ENCODE measurements around the gene SPAG16. TPM values are rescaled to one million over a fixed set of nuclear protein-coding genes. Genes with fewer than 3 reads are reported as not detected.

Gene SPAG16
- total RNA-seq, 1 donor from 2014 or later = 38.6 TPM

- H3K9ac ChIP-seq (ENCODE audit: low read depth in 1 of 3, low read length in 3 of 3) = no peak overlapping the region
- H3K36me3 ChIP-seq (ENCODE audit: control insufficient read depth in 3 of 3, insufficient read depth in 3 of 3, low read length in 3 of 3) = no peaks in the 10 kb centered on the region
- no peak overlapping the region for H3K4me3 ChIP-seq (ENCODE audit: low read length in 3 of 3)
- no peaks in the 10 kb centered on the region for H3K27me3 ChIP-seq (ENCODE audit: control insufficient read depth in 3 of 3, insufficient read depth in 3 of 3, low read length in 3 of 3)
- H3K27ac ChIP-seq (ENCODE audit: low read depth, low read length) = no peak overlapping the region
- H3K4me1 ChIP-seq (ENCODE audit: control insufficient read depth in 3 of 3, insufficient read depth in 3 of 3, low read length in 3 of 3) = no peaks in the 10 kb centered on the region
- no peaks in the 10 kb centered on the region for H3K9me3 ChIP-seq (ENCODE audit: control insufficient read depth in 3 of 3, low read length in 3 of 3)
Measured at GRCh38 chr2:214096208-214096715, 812.0 kb downstream of the SPAG16 start.

DNA sequence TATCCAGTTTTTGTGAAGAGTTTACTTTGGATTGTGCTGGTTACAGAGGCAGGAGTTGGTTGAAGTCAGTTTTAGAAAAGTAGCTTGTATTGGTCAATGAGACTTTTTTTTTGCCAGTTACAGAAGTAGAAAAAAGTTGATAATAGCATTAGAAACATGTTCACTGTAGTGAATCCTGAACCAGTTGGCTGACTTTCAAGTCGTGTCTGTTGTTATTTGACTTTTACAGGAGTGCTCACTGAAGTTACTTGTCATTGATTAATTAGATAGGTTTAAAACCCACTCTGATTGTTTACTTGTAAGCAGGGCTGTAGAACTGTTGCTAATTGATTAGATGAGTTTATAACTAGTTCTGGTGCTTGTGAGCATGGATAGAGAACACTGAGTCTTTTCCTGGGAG lies 814.5 kb downstream of the SPAG16 start:
- Histone ChIP-seq H3K36me3 (ENCODE audit: control insufficient read depth in 3 of 3, insufficient read depth in 3 of 3, low read length in 3 of 3) (no peaks in the 10 kb centered on the region), H3K27me3 (ENCODE audit: control insufficient read depth in 3 of 3, insufficient read depth in 3 of 3, low read length in 3 of 3) (no peaks in the 10 kb centered on the region), H3K9me3 (ENCODE audit: control insufficient read depth in 3 of 3, low read length in 3 of 3) (no peaks in the 10 kb centered on the region), H3K4me3 (ENCODE audit: low read length in 3 of 3) (no peak overlapping the region), H3K27ac (ENCODE audit: low read depth, low read length) (no peak overlapping the region), H3K9ac (ENCODE audit: low read depth in 1 of 3, low read length in 3 of 3) (no peak overlapping the region), H3K4me1 (ENCODE audit: control insufficient read depth in 3 of 3, insufficient read depth in 3 of 3, low read length in 3 of 3) (no peaks in the 10 kb centered on the region)

DNA sequence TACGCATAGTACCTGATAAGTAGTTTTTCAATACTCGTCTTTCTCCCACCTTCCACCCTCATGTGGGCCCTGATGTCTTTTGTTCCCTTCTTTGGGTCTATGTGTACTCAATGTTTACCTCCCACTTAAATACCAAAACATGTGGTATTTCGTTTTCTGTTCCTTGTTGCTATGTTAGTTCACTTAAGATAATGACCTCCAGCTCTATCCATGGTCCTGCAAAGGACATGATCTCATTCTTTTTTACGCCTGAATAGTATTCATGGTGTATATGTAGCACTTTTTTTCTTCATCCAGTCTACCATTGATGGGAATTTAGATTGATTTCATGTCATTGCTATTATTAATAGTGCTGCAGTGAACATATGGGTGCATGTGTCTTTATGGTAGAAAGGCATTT lies 816.2 kb downstream of the SPAG16 start:
- no peaks in the 10 kb centered on the region for H3K27me3 ChIP-seq (ENCODE audit: control insufficient read depth in 3 of 3, insufficient read depth in 3 of 3, low read length in 3 of 3)
- H3K4me1 ChIP-seq (ENCODE audit: control insufficient read depth in 3 of 3, insufficient read depth in 3 of 3, low read length in 3 of 3) = no peaks in the 10 kb centered on the region
- no peaks in the 10 kb centered on the region for H3K36me3 ChIP-seq (ENCODE audit: control insufficient read depth in 3 of 3, insufficient read depth in 3 of 3, low read length in 3 of 3)
- H3K4me3 ChIP-seq (ENCODE audit: low read length in 3 of 3) = no peak overlapping the region
- H3K9ac ChIP-seq (ENCODE audit: low read depth in 1 of 3, low read length in 3 of 3) = no peak overlapping the region
- no peak overlapping the region for H3K27ac ChIP-seq (ENCODE audit: low read depth, low read length)
- no peaks in the 10 kb centered on the region for H3K9me3 ChIP-seq (ENCODE audit: control insufficient read depth in 3 of 3, low read length in 3 of 3)

GRCh38 chr2:214103276-214104001 lies 819.2 kb downstream of the SPAG16 start:
- Histone ChIP-seq H3K4me3 (ENCODE audit: low read length in 3 of 3) (no peak overlapping the region), H3K27ac (ENCODE audit: low read depth, low read length) (no peak overlapping the region), H3K9me3 (ENCODE audit: control insufficient read depth in 3 of 3, low read length in 3 of 3) (no peaks in the 10 kb centered on the region), H3K27me3 (ENCODE audit: control insufficient read depth in 3 of 3, insufficient read depth in 3 of 3, low read length in 3 of 3) (no peaks in the 10 kb centered on the region), H3K4me1 (ENCODE audit: control insufficient read depth in 3 of 3, insufficient read depth in 3 of 3, low read length in 3 of 3) (no peaks in the 10 kb centered on the region), H3K36me3 (ENCODE audit: control insufficient read depth in 3 of 3, insufficient read depth in 3 of 3, low read length in 3 of 3) (no peaks in the 10 kb centered on the region), H3K9ac (ENCODE audit: low read depth in 1 of 3, low read length in 3 of 3) (no peak overlapping the region)

DNA sequence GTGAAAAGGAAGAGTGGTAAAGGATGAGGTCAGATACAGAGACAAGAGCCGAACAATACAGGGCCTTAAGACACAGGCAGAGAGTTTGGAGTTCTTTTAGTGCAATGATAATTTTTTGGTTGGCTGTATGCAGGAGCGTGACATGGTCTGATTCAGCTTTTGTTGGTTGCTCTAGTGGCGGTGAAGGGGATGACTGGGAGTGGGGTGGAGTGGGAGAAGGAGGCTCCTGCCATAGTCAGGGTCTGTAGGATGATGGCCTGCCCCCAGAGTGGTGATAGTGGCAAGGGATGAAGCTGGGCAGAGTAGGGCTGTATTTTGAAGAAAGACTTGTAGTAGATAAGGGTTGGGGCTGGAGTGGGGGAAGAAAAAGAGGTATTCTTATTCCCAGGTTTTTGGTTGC lies 820.0 kb downstream of the SPAG16 start:
- no peak overlapping the region for H3K9ac ChIP-seq (ENCODE audit: low read depth in 1 of 3, low read length in 3 of 3)
- no peak overlapping the region for H3K27ac ChIP-seq (ENCODE audit: low read depth, low read length)
- no peaks in the 10 kb centered on the region for H3K4me1 ChIP-seq (ENCODE audit: control insufficient read depth in 3 of 3, insufficient read depth in 3 of 3, low read length in 3 of 3)
- H3K36me3 ChIP-seq (ENCODE audit: control insufficient read depth in 3 of 3, insufficient read depth in 3 of 3, low read length in 3 of 3) = no peaks in the 10 kb centered on the region
- no peaks in the 10 kb centered on the region for H3K9me3 ChIP-seq (ENCODE audit: control insufficient read depth in 3 of 3, low read length in 3 of 3)
- H3K4me3 ChIP-seq (ENCODE audit: low read length in 3 of 3) = no peak overlapping the region
- H3K27me3 ChIP-seq (ENCODE audit: control insufficient read depth in 3 of 3, insufficient read depth in 3 of 3, low read length in 3 of 3) = no peaks in the 10 kb centered on the region

- no peaks in the 10 kb centered on the region for H3K4me1 ChIP-seq (ENCODE audit: control insufficient read depth in 3 of 3, insufficient read depth in 3 of 3, low read length in 3 of 3)
- H3K9ac ChIP-seq (ENCODE audit: low read depth in 1 of 3, low read length in 3 of 3) = no peak overlapping the region
- H3K9me3 ChIP-seq (ENCODE audit: control insufficient read depth in 3 of 3, low read length in 3 of 3) = no peaks in the 10 kb centered on the region
- no peak overlapping the region for H3K4me3 ChIP-seq (ENCODE audit: low read length in 3 of 3)
- H3K27ac ChIP-seq (ENCODE audit: low read depth, low read length) = no peak overlapping the region
- H3K27me3 ChIP-seq (ENCODE audit: control insufficient read depth in 3 of 3, insufficient read depth in 3 of 3, low read length in 3 of 3) = no peaks in the 10 kb centered on the region
- no peaks in the 10 kb centered on the region for H3K36me3 ChIP-seq (ENCODE audit: control insufficient read depth in 3 of 3, insufficient read depth in 3 of 3, low read length in 3 of 3)
Measured at GRCh38 chr2:214104967-214105366, 820.7 kb downstream of the SPAG16 start.

GRCh38 chr2:214107726-214108125 lies 823.5 kb downstream of the SPAG16 start:
- H3K27me3 ChIP-seq (ENCODE audit: control insufficient read depth in 3 of 3, insufficient read depth in 3 of 3, low read length in 3 of 3) = no peaks in the 10 kb centered on the region
- H3K9ac ChIP-seq (ENCODE audit: low read depth in 1 of 3, low read length in 3 of 3) = no peak overlapping the region
- H3K36me3 ChIP-seq (ENCODE audit: control insufficient read depth in 3 of 3, insufficient read depth in 3 of 3, low read length in 3 of 3) = no peaks in the 10 kb centered on the region
- no peak overlapping the region for H3K27ac ChIP-seq (ENCODE audit: low read depth, low read length)
- no peaks in the 10 kb centered on the region for H3K4me1 ChIP-seq (ENCODE audit: control insufficient read depth in 3 of 3, insufficient read depth in 3 of 3, low read length in 3 of 3)
- no peaks in the 10 kb centered on the region for H3K9me3 ChIP-seq (ENCODE audit: control insufficient read depth in 3 of 3, low read length in 3 of 3)
- H3K4me3 ChIP-seq (ENCODE audit: low read length in 3 of 3) = no peak overlapping the region

DNA sequence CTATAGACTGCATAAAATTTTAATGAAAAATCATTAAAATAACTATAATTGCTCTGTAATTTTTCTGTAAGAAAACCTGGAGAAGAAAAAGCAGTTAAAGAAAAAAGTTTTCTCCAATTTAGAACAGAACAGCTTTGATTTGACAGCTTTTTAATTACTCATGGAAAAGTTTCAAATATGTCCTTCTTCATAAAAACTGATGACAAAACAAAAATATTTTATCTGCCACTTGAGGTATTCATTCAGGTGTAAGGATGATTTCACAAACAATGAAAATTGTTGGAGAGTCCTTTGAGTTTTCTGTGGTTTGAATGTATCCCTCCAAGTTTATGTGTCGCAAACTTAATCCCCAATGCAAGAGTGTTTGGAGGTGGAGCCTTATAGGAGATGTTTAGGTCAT lies 824.3 kb downstream of the SPAG16 start:
- Histone ChIP-seq H3K9ac (ENCODE audit: low read depth in 1 of 3, low read length in 3 of 3) (no peak overlapping the region), H3K4me3 (ENCODE audit: low read length in 3 of 3) (no peak overlapping the region), H3K27ac (ENCODE audit: low read depth, low read length) (no peak overlapping the region), H3K9me3 (ENCODE audit: control insufficient read depth in 3 of 3, low read length in 3 of 3) (no peaks in the 10 kb centered on the region), H3K4me1 (ENCODE audit: control insufficient read depth in 3 of 3, insufficient read depth in 3 of 3, low read length in 3 of 3) (no peaks in the 10 kb centered on the region), H3K36me3 (ENCODE audit: control insufficient read depth in 3 of 3, insufficient read depth in 3 of 3, low read length in 3 of 3) (no peaks in the 10 kb centered on the region), H3K27me3 (ENCODE audit: control insufficient read depth in 3 of 3, insufficient read depth in 3 of 3, low read length in 3 of 3) (no peaks in the 10 kb centered on the region)

DNA sequence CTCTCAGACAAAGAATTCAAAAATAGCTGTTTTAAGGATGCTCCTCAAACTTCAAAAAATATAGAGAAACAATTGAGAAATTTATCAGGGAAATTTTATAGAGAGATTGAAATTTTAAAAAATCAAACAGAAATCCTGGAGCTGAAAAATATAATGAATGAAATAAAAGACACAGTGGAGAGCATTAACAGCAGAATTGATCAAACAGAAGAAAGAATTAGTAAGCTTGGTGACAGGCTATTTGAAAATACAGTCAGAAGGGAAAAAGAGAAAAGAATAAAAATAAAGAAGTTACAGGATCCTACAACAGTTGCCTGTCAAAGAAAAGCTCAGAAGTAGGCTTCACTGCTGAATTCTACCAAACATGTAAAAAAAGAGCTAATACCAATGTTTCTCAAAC lies 832.8 kb downstream of the SPAG16 start:
- H3K27me3 ChIP-seq (ENCODE audit: control insufficient read depth in 3 of 3, insufficient read depth in 3 of 3, low read length in 3 of 3) = no peaks in the 10 kb centered on the region
- no peak overlapping the region for H3K9ac ChIP-seq (ENCODE audit: low read depth in 1 of 3, low read length in 3 of 3)
- no peaks in the 10 kb centered on the region for H3K4me1 ChIP-seq (ENCODE audit: control insufficient read depth in 3 of 3, insufficient read depth in 3 of 3, low read length in 3 of 3)
- H3K9me3 ChIP-seq (ENCODE audit: control insufficient read depth in 3 of 3, low read length in 3 of 3) = peaks cover 6 to 11% (median 6%) of the 10 kb centered on the region in 3 donors
- H3K36me3 ChIP-seq (ENCODE audit: control insufficient read depth in 3 of 3, insufficient read depth in 3 of 3, low read length in 3 of 3) = no peaks in the 10 kb centered on the region
- H3K27ac ChIP-seq (ENCODE audit: low read depth, low read length) = no peak overlapping the region
- H3K4me3 ChIP-seq (ENCODE audit: low read length in 3 of 3) = no peak overlapping the region

DNA sequence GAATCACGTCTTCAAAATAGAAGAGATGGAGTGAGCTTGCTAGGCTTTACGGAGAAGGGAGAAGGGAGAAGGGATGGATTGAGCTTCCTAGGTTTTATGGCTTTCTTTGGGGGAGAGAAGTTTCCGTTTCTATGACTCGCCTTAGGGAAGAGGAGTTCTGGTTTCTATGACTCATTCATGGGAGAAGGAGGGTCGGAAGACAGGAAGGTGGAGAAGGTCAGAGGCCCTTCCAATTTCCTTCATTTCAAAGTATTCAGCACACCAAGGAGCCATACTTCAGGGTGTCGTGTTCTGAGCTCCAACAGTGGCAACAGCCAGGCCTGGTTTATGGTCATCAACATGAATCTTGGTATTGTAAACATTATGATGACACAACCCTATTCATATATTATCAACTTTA lies 841.9 kb downstream of the SPAG16 start:
- no peaks in the 10 kb centered on the region for H3K36me3 ChIP-seq (ENCODE audit: control insufficient read depth in 3 of 3, insufficient read depth in 3 of 3, low read length in 3 of 3)
- H3K27me3 ChIP-seq (ENCODE audit: control insufficient read depth in 3 of 3, insufficient read depth in 3 of 3, low read length in 3 of 3) = no peaks in the 10 kb centered on the region
- H3K27ac ChIP-seq (ENCODE audit: low read depth, low read length) = no peak overlapping the region
- no peak overlapping the region for H3K4me3 ChIP-seq (ENCODE audit: low read length in 3 of 3)
- no peak overlapping the region for H3K9ac ChIP-seq (ENCODE audit: low read depth in 1 of 3, low read length in 3 of 3)
- H3K4me1 ChIP-seq (ENCODE audit: control insufficient read depth in 3 of 3, insufficient read depth in 3 of 3, low read length in 3 of 3) = no peaks in the 10 kb centered on the region
- H3K9me3 ChIP-seq (ENCODE audit: control insufficient read depth in 3 of 3, low read length in 3 of 3) = no peaks in the 10 kb centered on the region

All from skeletal muscle tissue (tissue), 4 donors.